Spleen (tissue), 7 donors: ENCODE data around the gene LRRTM4.

Source experiments
- POLR2A ChIP-seq, 3 donors: fragments of 450-650 bp; IDR thresholded peaks; one replicate each; pipeline ENCODE4 v1.5.1; 2017; ENCODE audit warnings: antibody characterized with exemption in 3 of 3, mild to moderate bottlenecking in 1 of 3
- TF ChIP-seq, protein P1 (sequence below), 11 experiments: fragments of 200-600 bp in 7 of 11; fragments of 450-650 bp in 4 of 11; sonication (generic) in 4 of 11; IDR thresholded peaks in 8 of 11; conservative IDR thresholded peaks in 3 of 11; 1 replicate in 7 of 11; 2 replicates in 4 of 11; pipeline versions ENCODE4 v1.4.0 to v1.8.0; 2016 to 2021; ENCODE audit warnings: antibody characterized with exemption in 11 of 11, inconsistent platforms in 4 of 11, mild to moderate bottlenecking in 1 of 11
- donor health status: DM: no; HTN: no; CAD: no; lungs with moderate emphysema.
- donor health status: DM: no; HTN: no; CAD: no.
- donor health status: DM: no; HTN: no; CAD: no.

DNA sequence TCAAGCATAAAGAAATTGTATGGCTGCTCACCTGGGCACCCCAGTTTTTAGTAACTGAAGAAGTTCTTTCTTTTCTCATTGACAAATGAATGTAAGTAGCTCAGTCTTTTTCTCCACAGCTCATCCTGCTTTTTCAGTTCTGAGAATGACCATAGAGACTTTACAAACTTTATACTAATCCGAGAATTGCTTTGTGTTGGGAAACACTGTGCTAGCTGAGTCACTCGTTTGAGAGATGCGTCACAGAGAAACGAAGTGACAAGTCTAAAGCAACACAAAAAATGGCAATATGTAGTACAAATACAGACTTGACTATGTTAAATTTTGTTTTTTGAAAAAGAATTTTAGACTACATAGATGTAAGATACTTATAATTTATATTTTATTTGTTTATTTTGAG, 9.0 kb downstream of the LRRTM4 start:
- TF ChIP-seq POLR2A (IDR thresholded peaks at IDR 0.05) = no peak
- TF ChIP-seq, protein P1, sequence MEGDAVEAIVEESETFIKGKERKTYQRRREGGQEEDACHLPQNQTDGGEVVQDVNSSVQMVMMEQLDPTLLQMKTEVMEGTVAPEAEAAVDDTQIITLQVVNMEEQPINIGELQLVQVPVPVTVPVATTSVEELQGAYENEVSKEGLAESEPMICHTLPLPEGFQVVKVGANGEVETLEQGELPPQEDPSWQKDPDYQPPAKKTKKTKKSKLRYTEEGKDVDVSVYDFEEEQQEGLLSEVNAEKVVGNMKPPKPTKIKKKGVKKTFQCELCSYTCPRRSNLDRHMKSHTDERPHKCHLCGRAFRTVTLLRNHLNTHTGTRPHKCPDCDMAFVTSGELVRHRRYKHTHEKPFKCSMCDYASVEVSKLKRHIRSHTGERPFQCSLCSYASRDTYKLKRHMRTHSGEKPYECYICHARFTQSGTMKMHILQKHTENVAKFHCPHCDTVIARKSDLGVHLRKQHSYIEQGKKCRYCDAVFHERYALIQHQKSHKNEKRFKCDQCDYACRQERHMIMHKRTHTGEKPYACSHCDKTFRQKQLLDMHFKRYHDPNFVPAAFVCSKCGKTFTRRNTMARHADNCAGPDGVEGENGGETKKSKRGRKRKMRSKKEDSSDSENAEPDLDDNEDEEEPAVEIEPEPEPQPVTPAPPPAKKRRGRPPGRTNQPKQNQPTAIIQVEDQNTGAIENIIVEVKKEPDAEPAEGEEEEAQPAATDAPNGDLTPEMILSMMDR (IDR thresholded peaks at IDR 0.05 in 8 of 11, conservative IDR thresholded peaks at IDR 0.05 in 3 of 11) = no peak
